CD4-positive, alpha-beta T cell treated with Interleukin-1 beta for 1 hour (primary cell): ENCODE results near the gene SCFD2.
"Not testable (repeated sequence)": the region's sequence is repeated elsewhere in the genome, so short reads cannot be mapped to it uniquely, and the experiment has no call there.

ENCODE experiments used
- DNase-seq, 2 donors: peaks; one replicate each; pipeline ENCODE4 v3.0.0-alpha.2; 2020 to 2022

SCFD2 gene

DNA sequence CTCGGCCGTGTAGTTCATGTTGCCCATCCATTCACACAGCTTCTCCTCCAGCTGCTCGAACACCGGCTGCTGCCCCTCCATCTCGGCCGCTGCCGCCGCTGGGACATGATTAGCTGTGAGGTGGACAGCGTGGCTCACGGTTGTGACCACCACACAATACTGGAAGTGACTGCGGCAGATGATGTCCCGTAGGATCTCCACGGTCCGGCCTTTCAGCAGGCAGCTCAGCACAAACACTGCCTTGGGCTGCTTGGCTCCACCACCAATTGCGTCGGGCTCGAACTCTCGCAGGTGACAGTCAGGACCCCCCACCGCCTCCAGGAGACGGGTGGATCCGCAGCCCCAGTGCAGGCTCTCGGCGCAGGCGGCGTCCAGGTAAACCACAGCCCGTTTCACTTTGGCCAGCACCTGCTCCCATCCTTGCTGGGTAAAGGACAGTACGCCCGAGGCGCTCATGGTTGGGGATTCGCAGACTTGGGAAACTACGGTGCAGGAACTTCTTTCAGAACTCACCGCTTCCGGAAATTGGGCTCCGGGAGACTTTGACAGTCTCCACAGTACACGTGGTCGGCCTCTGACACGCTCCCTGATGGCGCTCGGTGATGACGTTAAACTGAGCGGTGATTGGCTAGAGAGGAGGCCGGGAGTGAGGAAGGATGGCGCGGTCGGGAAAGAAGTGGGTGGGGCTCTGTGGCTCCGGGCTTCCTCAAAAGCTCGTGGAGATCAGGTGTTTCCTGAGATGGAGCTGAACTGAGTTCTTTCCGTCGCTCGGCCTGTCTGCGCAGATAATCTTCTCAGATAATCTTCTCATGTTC lies at the start of gene SCFD2:
Gene SCFD2 (minus strand): TSS at position 576 of the 815 bp plus-strand sequence.
- DNase-seq: peak; percentile 94 to 96

- DNase-seq: not testable (repeated sequence)
Measured at GRCh38 chr4:53409479-53409878, 43.6 kb upstream of the SCFD2 start.

- DNase-seq: no peak
Measured at GRCh38 chr4:53380221-53380620, 14.4 kb upstream of the SCFD2 start.

GRCh38 chr4:53378171-53378482 lies 12.3 kb upstream of the SCFD2 start:
- DNase-seq: no peak

GRCh38 chr4:53377319-53378170 lies 11.7 kb upstream of the SCFD2 start, which contains the start of gene FIP1L1:
Gene FIP1L1, plus strand, starts transcription at chr4:53377641. Its CDS starts 198 bp downstream, at chr4:53377839.
- DNase-seq: peak; percentile 95 to 96

DNA sequence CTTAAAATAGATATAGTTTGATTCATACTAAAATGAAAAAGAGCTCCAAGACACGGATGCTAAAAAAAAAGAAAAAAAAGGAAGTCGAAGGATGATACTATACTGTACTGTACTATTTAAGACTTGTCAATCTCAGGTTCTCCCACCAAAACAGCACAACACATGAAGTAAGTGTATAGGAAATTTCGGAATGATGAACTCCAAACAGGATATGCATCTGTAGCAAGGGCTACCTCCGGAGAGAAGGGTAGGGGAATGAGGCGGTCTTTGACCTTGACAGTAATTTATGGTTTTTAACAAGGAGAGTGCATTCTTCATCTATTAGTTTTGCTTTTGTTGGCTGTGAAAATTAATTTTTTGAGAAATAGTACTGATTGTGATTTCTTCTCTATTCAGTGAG lies 11.0 kb upstream of the SCFD2 start:
- no peak for DNase-seq

- DNase-seq: no peak
Measured at GRCh38 chr4:53374777-53375258, 9.0 kb upstream of the SCFD2 start.

DNA sequence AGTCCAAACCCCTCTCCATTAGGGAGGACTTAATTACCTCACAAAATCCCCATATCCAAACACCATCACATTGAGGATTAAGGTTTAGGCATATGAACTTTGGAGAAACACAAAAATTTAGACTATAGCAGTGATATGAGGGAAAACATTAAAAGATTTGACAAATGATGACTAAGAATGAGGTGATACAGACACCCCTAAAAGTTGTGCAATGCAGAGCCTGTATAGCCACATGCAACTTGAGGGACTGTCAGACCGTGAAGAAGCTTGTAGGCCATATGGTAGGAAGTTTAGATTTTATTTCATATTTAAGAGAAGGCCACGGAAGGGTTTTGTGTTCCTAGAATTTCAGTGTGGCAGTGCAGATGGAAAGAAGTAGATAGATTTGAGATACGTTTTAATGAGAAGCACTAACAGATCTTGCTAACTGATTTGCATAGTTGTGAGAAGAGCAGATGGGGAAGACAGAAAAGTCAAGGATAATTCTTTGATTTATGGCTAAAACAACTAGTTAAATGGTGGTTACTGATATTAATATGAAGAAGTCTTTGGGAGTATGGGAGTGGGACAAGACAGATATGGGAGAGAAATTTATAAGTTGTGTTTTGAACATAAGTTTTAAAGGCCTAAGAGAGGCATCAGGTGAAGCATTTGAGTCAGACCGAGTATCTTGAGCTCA lies 6.1 kb upstream of the SCFD2 start:
- no peak for DNase-seq

- DNase-seq: no peak
Measured at GRCh38 chr4:53371049-53371448, 5.2 kb upstream of the SCFD2 start.

DNA sequence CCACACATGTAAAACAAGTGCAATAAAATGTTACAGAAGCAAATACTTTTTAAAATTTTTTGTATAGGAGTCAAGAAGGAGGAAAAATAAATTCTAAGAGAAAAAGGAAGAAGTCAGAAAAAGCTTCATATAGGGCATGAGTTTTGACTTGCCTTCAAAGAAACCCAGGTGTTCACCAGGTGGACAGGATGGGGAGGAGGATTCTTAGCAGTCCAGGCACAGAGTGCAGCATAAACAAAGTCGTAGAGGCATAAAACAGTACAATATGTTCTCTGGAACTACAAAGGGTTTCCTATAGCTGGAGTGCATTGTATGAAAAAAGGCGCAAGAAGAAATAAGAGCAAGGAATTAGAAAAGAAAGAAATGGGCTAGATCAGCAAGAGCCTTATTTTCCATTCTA lies 1.9 kb upstream of the SCFD2 start:
- no peak for DNase-seq

DNA sequence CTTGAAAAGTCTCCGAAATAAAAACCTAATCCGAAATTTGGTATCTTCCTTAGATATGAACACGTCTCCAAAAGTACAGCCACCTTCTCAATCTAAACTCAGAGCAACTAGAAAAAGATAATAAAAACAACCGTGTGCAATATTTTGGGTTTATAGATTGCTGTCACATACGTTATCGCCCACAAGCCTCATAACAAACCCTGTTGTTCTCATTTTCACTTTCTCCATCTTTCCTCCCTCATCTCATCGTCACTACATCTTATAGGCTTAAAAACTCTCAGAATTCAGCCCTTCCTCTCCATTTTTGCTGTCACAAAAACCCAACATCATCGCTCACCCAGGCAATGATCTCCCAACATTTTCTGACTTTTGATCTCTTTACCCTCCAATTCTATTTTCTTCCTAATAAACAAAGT lies 448 bp upstream of the SCFD2 start:
- DNase-seq: no peak

GRCh38 chr4:53365121-53365485 lies 758 bp downstream of the SCFD2 start:
- DNase-seq: no peak

DNA sequence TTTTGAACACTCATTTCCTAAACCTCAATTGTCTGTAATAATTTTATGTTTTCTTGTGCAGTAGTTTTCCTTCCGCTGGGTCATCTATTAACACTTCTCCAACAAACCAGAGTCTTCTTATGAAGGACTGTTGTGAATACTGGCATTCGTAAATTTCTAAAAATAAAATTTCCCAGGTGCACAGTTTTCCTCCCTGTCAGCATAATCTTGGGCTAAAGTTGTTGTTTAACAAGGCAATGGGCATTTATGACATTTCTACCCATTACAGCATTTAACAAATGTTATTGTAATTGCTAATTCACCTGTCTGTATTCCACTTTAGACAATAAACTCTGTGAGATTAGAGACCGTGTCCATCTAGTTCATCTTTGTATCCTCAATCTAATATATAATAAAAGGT lies 1.2 kb downstream of the SCFD2 start:
- DNase-seq: no peak

DNA sequence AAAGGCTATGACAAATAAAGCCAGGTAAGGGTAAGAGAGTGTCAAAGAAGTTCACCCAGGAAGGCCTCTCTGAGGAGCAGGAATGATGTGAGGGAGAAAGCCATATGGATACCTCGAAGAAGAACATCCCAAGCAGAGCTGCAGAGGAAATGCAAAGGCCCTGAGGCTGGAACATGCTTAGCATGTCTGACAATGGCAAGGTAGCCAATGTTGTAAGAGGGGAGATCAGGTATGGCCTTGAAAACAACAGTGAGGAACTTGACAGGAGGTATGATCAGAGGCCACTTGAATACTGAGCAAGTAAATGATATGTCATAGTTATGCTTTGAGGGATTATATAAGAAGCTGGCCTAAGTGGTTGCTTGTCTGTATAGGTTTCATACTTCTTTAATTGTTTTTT lies 3.8 kb downstream of the SCFD2 start:
- no peak for DNase-seq

DNA sequence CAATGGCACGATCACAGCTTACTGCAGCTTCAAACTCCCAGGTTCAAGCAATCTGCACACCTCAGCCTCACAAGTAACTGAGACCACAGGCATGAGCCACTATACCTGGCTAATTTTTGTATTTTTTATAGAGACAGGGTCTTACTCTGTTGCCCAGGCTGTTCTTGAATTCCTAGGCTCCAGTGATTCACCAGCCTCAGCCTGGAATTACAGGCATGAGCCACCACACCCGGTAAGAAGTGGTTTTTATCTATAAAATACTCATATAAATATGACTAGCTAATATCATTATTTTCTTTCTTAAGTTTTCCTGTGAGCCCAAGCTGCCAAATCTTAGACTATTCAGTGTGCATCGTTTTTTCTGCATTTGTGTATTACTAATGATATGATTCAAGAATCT lies 4.4 kb downstream of the SCFD2 start:
- DNase-seq: no peak

GRCh38 chr4:53355930-53356521 lies 9.8 kb downstream of the SCFD2 start:
- DNase-seq: no peak

GRCh38 chr4:53354012-53354722 lies 11.7 kb downstream of the SCFD2 start:
- DNase-seq: no peak

DNA sequence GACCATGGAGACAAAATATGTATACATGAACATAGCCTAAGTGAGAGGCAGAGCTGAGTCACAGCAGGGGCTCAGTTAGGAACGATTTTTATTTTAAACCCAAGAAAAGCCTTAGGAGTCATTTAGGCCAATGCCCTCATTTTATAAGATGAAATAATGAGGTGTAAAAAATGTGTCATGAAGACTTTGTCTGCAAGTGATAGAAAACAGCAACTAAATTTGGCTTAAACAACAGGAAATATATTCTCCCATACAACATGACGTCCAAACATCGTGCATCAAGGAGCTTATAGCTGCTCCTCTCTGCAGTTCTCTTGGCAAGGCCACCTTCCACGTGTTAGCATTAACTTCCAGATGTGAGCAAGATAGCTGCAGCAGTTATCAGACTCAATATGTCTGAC lies 16.8 kb downstream of the SCFD2 start:
- DNase-seq: no peak

GRCh38 chr4:53348046-53348445 lies 17.8 kb downstream of the SCFD2 start:
- DNase-seq: no peak

GRCh38 chr4:53346920-53347852 lies 18.7 kb downstream of the SCFD2 start:
- no peak for DNase-seq

GRCh38 chr4:53346392-53346791 lies 19.5 kb downstream of the SCFD2 start:
- DNase-seq: not testable (repeated sequence)
